ENCODE results near the gene NSMF. TPM values are rescaled to one million over a fixed set of nuclear protein-coding genes. Genes with fewer than 3 reads are reported as not detected.

The NSMF gene
- total RNA-seq, 2 donors from 2014 or later: 58.9 to 66.0 TPM

DNA sequence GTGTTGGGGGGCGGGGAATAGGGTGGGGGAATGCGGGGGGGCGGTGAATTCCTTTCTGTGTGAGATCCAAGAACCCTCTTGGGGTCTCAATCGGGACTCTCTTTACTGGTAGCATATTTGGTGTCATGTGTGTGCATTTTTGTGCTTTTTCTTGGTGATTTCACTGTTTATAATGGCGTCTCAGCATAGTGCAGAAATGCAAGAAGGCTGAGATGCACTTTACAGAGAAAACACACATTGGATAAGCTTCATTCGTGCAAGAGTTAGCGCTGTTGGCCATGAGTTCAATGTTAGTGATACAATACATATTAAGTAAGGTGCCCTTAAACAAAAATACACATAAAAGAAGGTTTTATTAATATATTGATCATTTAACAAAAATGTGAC, 17.2 kb downstream of the NSMF start:
- Histone ChIP-seq H3K27ac (ENCODE audit: low read depth, low read length) (no peak overlapping the region), H3K9ac (ENCODE audit: extremely low read depth, low read length, poor library complexity, severe bottlenecking) (no peak overlapping the region), H3K9me3 (ENCODE audit: control insufficient read depth, low read length) (no peaks in the 10 kb centered on the region), H3K4me1 (ENCODE audit: control insufficient read depth, insufficient read depth, low read length) (no peaks in the 10 kb centered on the region), H3K36me3 (ENCODE audit: control insufficient read depth, insufficient read depth, low read length) (no peaks in the 10 kb centered on the region), H3K4me3 (ENCODE audit: low read length) (no peak overlapping the region), H3K27me3 (ENCODE audit: control insufficient read depth, insufficient read depth, low read length, poor library complexity, severe bottlenecking) (peaks cover 9% of the 10 kb centered on the region)
- Mint-ChIP-seq H3K27me3 (ENCODE audit: insufficient read depth) (peaks cover 18% of the 10 kb centered on the region), H3K9me3 (no peaks in the 10 kb centered on the region), H3K27ac (no peak overlapping the region), H3K4me3 (peak overlapping the region; percentile 48), H3K36me3 (ENCODE audit: low read depth) (no peaks in the 10 kb centered on the region), H3K4me1 (peaks cover 5% of the 10 kb centered on the region)
- 14 to 28% methylated on average over 1 to 5 of the region's 7 CpGs for WGBS, 2 experiments (ENCODE audit: insufficient coverage in 1 of 2, insufficient read length in 1 of 2)
- no peak for DNase-seq
- TF ChIP-seq CTCF (conservative IDR thresholded peaks at IDR 0.05): no peak

DNA sequence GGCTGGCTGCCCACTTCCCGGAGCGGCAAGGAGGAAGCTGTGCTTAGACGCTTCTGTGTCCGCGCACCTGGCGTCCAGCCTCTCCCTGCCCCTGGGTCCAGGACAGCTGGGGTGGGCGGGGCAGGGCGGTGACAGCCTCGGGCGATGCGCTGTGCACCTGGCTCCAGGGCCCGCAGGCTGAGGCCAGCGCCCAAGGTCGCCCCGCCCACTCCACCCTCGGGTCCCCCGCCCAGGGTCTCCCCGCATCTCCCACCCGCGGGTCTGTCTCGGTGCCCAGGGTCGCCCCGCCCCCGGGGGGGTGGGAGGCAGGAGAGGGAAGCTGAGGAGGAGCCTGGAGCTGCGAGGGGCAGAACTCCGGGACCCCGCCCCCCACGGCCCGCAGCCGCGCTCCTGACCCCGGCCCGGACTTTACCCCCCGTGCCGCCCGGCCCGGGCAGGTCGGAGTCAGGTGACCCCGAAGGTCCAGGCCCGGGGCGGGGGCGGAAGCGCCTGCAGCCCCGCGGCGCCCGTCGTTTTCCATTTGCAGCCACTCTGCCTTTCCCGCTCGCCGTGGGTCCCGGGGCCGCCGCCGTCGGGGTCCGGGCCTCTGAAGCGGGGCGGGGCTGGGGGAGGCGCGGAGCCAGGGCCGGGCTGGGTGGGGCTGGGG, 17.7 kb downstream of the NSMF start, which contains the start of gene ENTPD8:
TSS of gene ENTPD8 (minus strand) at position 69 of the 646 bp plus-strand sequence. CDS start 3,072 bp downstream, outside the sequence.
- peak within 1 kb of the TSS; percentile 48 for H3K4me3 Mint-ChIP-seq
- H3K27me3 ChIP-seq (ENCODE audit: control insufficient read depth, insufficient read depth, low read length, poor library complexity, severe bottlenecking): peaks cover 9% of the 10 kb centered on the region
- no peak within 1 kb of the TSS for H3K27ac Mint-ChIP-seq
- H3K4me3 ChIP-seq (ENCODE audit: low read length): peak within 1 kb of the TSS; percentile 29
- no peaks in the 10 kb centered on the region for H3K36me3 Mint-ChIP-seq (ENCODE audit: low read depth)
- H3K4me1 ChIP-seq (ENCODE audit: control insufficient read depth, insufficient read depth, low read length): no peaks in the 10 kb centered on the region
- peak; percentile 94 for DNase-seq
- H3K9ac ChIP-seq (ENCODE audit: extremely low read depth, low read length, poor library complexity, severe bottlenecking): no peak within 1 kb of the TSS
- no peak within 1 kb of the TSS for H3K27ac ChIP-seq (ENCODE audit: low read depth, low read length)
- peaks cover 18% of the 10 kb centered on the region for H3K27me3 Mint-ChIP-seq (ENCODE audit: insufficient read depth)
- TF ChIP-seq CTCF (conservative IDR thresholded peaks at IDR 0.05): no peak
- WGBS, 2 experiments (ENCODE audit: insufficient coverage in 1 of 2, insufficient read length in 1 of 2): 1 to 4% methylated on average over 11 to 49 of the region's 62 CpGs
- no peaks in the 10 kb centered on the region for H3K9me3 ChIP-seq (ENCODE audit: control insufficient read depth, low read length)
- peaks cover 5% of the 10 kb centered on the region for H3K4me1 Mint-ChIP-seq
- no peaks in the 10 kb centered on the region for H3K36me3 ChIP-seq (ENCODE audit: control insufficient read depth, insufficient read depth, low read length)
- H3K9me3 Mint-ChIP-seq: no peaks in the 10 kb centered on the region

DNA sequence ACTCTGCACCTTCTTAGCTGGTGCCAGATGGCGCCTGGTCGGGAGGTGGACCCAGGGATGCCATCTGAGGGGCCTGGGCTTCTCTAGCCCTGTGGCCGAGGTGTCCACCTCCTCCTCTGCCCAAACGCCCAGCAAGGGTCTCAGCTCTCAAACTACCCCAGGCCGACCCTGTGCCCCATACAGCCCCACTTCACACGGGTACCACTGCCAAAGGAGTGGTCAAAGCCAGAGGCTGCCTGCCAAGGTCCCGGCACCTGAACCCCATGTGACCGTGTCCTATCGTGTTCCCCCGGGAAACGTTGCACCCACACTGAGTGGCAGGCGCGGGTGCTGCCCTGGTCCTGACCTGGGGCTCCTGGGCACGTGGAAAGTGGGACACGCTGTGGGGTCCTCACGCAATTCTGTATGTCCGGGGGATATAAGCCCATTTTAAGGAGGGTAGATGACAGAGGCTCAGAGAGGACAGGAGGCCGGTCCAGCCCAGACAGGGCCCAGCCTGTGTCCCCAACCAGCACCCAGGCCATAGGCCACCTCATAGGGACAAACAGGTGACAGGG, 19.9 kb downstream of the NSMF start:
- 79 to 88% methylated on average over 14 to 18 of the region's 18 CpGs for WGBS, 2 experiments (ENCODE audit: insufficient coverage in 1 of 2, insufficient read length in 1 of 2)
- Histone ChIP-seq H3K4me1 (ENCODE audit: control insufficient read depth, insufficient read depth, low read length) (no peaks in the 10 kb centered on the region), H3K27me3 (ENCODE audit: control insufficient read depth, insufficient read depth, low read length, poor library complexity, severe bottlenecking) (peaks cover 9% of the 10 kb centered on the region), H3K36me3 (ENCODE audit: control insufficient read depth, insufficient read depth, low read length) (no peaks in the 10 kb centered on the region), H3K9me3 (ENCODE audit: control insufficient read depth, low read length) (no peaks in the 10 kb centered on the region), H3K27ac (ENCODE audit: low read depth, low read length) (no peak overlapping the region), H3K4me3 (ENCODE audit: low read length) (no peak overlapping the region), H3K9ac (ENCODE audit: extremely low read depth, low read length, poor library complexity, severe bottlenecking) (no peak overlapping the region)
- TF ChIP-seq CTCF (conservative IDR thresholded peaks at IDR 0.05): no peak
- Mint-ChIP-seq H3K4me3 (no peak overlapping the region), H3K27me3 (ENCODE audit: insufficient read depth) (peaks cover 17% of the 10 kb centered on the region), H3K27ac (no peak overlapping the region), H3K4me1 (peaks cover 2% of the 10 kb centered on the region), H3K36me3 (ENCODE audit: low read depth) (no peaks in the 10 kb centered on the region), H3K9me3 (no peaks in the 10 kb centered on the region)
- no peak for DNase-seq
